Astrocyte of the spinal cord (primary cell): ENCODE measurements around the gene APOE.
"Not testable (repeated sequence)": the region's sequence is repeated elsewhere in the genome, so short reads cannot be mapped to it uniquely, and the experiment has no call there.

ENCODE experiments used
- DNase-seq: peaks from one replicate; pipeline ENCODE4 v3.0.0; 2011; ENCODE audit warnings: low read depth, low spot score
- H3K4me3 ChIP-seq: 2 replicates; pipeline ENCODE4 v1.5.1; 2011; ENCODE audit warnings: low read depth, mild to moderate bottlenecking, low read length, moderate library complexity
- in situ Hi-C: cut with HindIII; loops from 2 replicates; pipeline ENCODE4 v1.10.0; 2017; ENCODE audit warnings: low sequenced_read_pairs
- TF ChIP-seq, protein P1 (sequence below): IDR thresholded peaks from 2 replicates; pipeline ENCODE4 v1.5.1; 2012; ENCODE audit warnings: low read depth, mild to moderate bottlenecking, low read length, inconsistent platforms

Gene APOE

DNA sequence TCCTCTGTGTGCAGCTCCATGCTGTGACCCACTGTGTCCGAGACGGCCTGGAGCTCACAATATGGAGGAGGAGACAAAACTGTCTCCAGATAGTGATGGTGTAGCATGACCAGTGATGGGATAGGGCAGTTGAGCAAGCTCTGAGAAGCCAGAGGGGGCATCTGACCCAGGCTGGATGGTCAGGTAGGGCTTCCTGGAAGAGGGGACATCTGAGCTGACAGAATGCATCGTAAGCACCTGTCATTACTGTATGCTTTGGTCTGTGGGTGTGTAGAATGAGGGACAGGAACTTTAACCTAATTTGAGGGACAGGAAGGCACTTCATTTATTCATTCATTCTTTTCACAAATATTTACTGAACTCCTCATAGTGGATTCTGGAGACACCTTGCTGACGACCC, 21.0 kb upstream of the APOE start:
- H3K4me3 ChIP-seq = no peak overlapping the region
- TF ChIP-seq, protein P1, sequence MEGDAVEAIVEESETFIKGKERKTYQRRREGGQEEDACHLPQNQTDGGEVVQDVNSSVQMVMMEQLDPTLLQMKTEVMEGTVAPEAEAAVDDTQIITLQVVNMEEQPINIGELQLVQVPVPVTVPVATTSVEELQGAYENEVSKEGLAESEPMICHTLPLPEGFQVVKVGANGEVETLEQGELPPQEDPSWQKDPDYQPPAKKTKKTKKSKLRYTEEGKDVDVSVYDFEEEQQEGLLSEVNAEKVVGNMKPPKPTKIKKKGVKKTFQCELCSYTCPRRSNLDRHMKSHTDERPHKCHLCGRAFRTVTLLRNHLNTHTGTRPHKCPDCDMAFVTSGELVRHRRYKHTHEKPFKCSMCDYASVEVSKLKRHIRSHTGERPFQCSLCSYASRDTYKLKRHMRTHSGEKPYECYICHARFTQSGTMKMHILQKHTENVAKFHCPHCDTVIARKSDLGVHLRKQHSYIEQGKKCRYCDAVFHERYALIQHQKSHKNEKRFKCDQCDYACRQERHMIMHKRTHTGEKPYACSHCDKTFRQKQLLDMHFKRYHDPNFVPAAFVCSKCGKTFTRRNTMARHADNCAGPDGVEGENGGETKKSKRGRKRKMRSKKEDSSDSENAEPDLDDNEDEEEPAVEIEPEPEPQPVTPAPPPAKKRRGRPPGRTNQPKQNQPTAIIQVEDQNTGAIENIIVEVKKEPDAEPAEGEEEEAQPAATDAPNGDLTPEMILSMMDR = no peak
- DNase-seq = no peak
- in situ Hi-C loops = no loop called here

DNA sequence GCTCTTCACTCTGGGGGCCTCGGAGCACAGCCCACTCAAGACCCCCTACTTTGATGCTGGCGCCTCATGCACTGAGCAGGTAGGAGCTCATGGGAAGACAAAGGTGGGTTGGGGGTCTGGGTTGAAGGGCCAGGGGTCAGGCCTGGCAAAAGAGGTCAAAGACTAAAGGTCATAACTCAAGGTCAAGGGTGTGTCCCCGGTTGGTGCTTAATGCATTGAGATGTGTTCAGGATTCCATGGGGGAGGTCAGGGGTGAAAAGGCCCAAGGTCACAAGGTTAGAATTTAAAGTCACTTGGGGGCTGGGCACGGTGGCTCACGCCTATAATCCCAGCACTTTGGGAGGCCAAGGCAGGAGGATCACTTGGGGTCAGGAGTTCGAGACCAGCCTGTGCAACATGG, 19.5 kb upstream of the APOE start:
- TF ChIP-seq, protein P1 = no peak
- no peak for DNase-seq
- in situ Hi-C loops = no loop called here
- no peak overlapping the region for H3K4me3 ChIP-seq

DNA sequence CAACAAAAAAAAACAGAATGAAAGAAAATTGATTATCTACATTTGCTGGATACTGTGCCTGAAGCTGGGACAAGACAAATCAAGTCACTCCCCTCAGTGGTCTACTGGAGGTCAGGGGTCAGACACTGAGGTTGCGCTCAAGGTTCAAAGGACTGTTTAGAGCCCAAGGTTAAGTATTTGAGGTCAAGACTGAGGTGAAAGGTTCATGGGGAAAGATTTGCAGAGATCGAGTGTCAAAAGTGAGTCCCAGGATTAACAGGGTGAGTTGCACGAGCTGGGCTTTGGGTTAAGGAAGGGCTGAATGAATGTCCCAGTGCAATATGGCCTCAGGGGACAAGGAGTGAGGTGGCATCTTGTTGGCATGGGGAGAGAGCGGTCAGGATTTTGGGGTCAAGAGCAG, 17.9 kb upstream of the APOE start:
- no peak overlapping the region for H3K4me3 ChIP-seq
- TF ChIP-seq, protein P1 = no peak
- in situ Hi-C loops = no loop called here
- DNase-seq = no peak

DNA sequence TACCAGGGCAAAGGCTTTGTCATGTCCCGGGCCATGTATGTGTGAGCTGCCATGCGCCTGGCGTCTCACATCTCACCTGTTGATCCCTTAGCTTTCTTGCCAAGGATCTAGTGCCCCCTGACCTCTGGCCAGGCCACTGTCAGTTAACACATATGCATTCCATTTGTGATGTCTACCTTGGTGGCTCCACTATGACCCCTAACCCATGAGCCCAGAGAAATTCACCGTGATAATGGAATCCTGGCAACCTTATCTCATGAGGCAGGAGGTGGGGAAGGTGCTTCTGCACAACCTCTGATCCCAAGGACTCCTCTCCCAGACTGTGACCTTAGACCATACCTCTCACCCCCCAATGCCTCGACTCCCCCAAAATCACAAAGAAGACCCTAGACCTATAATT, 17.3 kb upstream of the APOE start:
- DNase-seq, in situ Hi-C loops, H3K4me3 ChIP-seq: not testable (repeated sequence)

DNA sequence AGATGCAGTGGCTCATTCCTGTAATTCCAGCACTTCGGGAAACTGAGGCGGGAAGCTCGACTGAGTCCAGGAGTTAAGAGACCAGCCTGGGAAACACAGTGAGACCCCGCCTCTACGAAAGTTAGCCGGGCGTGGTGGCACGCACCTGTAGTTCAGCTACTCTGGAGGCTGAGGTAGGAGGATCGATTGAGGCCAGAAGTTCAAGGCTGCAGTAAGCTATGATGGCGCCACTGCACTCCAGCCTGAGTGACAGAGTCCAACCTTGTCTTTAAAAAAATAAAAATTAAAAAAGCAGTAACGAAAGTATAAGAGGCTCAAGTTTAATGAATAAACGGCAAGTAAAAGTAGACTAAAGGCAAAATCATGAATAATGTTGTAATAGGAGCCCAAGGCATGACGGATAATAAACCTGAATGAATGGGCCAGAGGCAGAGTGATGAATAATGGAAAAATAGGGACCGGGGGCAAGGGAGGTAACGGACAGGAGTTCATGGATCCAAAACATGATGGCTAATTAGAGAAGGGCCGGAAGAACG, 15.7 kb upstream of the APOE start:
- DNase-seq = no peak
- peak overlapping the region; percentile 48 for H3K4me3 ChIP-seq
- TF ChIP-seq, protein P1 = no peak
- in situ Hi-C loops = no loop called here

DNA sequence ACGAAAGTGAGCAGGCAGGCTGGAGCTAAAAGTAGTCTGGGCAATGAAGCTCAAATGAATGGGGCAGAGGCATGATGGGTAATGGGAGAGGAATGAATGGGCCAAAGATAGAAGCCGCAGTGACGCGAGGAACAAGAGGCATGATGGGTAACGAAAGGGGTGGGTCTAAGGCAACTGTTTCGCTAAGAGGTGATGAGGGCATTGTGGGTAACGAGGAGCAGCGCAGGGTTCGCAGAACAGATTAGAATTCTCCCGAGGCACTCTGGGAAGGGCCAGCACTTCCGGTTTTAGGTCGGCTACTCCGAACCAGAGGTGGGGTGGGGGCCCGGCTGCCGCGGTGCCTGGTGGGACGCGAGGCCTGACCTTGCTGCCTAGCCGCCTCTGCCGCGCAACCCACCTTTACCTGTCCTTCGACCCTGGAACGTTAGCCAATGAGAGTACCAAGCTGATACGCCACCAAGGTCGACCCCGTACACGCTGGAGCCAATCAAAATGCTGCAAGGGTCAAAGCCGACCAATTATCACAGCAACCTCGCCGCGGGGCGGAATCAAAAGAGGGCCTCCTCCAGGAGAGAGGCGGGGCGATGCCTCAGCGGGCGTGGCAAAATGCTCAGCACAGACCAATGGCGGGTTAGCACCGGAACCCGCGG, 15.1 kb upstream of the APOE start:
- peak overlapping the region; percentile 48 for H3K4me3 ChIP-seq
- DNase-seq = peak; percentile 100
- in situ Hi-C loops = no loop called here
- TF ChIP-seq, protein P1 = no peak

DNA sequence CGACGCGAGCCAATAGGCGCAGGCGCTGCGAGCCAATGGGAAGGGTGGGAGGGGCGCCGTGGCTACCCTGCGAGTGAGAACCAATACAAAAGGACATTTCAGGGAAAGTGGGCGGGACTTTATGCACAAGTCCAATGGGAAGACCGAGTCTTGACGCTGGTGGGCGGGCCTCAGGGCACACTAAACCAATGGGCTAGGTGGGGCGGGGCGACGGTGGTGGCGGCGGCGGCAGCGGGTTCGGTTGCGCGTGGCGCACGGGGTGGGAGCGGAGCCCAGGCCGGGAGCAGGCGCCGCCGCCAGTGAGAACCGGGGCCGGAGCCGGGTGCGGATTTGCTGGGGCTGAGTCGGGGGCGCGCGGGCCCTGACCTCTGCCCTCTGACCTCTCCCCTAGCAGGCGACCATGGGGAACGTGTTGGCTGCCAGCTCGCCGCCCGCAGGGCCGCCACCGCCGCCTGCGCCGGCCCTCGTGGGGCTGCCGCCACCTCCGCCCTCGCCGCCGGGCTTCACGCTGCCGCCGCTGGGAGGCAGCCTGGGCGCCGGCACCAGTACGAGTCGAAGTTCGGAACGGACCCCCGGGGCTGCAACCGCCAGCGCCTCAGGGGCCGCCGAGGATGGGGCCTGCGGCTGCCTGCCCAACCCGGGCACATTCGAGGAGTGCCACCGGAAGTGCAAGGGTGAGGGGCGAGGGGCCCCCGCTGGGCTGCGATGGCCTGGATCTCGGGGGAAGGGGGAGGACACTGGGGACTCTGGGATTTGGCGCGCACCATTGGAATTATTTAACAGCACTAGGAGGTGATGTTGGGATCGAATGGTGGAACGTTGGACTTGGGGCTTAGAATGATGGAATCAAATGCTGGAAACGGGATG, 14.3 kb upstream of the APOE start, which contains the start of gene TOMM40:
TSS of gene TOMM40 (plus strand) at position 239 of the 867 bp plus-strand sequence. CDS start at position 401, 162 bp downstream.
- in situ Hi-C loops = no loop called here
- peak within 1 kb of the TSS; percentile 80 for H3K4me3 ChIP-seq
- TF ChIP-seq, protein P1 = no peak
- no peak for DNase-seq
